Neural cell (in vitro differentiated cells): ENCODE results near the gene NF1. TPM values are rescaled to one million over a fixed set of nuclear protein-coding genes. Genes with fewer than 3 reads are reported as not detected.

Experiments
- H2AFZ ChIP-seq: fragments of 200-600, 300-800 bp; sonication (generic), shearing (Covaris generic); 2 replicates; pipeline ENCODE4 v1.6.0; 2014; ENCODE audit warnings: low read depth, mild to moderate bottlenecking, antibody characterized with exemption, low read length, moderate library complexity
- H3F3A ChIP-seq: fragments of 200-600 bp; shearing (Covaris generic); 2 replicates; pipeline ENCODE4 v1.6.1; 2016; ENCODE audit warnings: mild to moderate bottlenecking, moderate library complexity, mixed read lengths, antibody characterized with exemption, low read length; ENCODE audit not compliant: insufficient read depth, poor library complexity, severe bottlenecking
- H3K27ac ChIP-seq: fragments of 200-600, 300-800 bp; sonication (generic), shearing (Covaris generic); 2 replicates; pipeline ENCODE4 v1.5.1; 2014; ENCODE audit warnings: mild to moderate bottlenecking, low read length, moderate library complexity
- H3K27me3 ChIP-seq: fragments of 300-800, 200-600 bp; sonication (generic), shearing (Covaris generic); 2 replicates; pipeline ENCODE4 v1.6.0; 2014; ENCODE audit warnings: mild to moderate bottlenecking, low read depth, low read length, moderate library complexity; ENCODE audit not compliant: insufficient read depth
- H3K36me3 ChIP-seq: fragments of 300-800, 200-600 bp; sonication (generic), shearing (Covaris generic); 2 replicates; pipeline ENCODE4 v1.5.1; 2014; ENCODE audit warnings: mild to moderate bottlenecking, antibody characterized with exemption, low read length, moderate library complexity; ENCODE audit not compliant: insufficient read depth
- H3K4me2 ChIP-seq: fragments of 300-800, 200-600 bp; sonication (generic), shearing (Covaris generic); 2 replicates; pipeline ENCODE4 v1.6.0; 2014; ENCODE audit warnings: mild to moderate bottlenecking, low read length
- H3K4me3 ChIP-seq: fragments of 300-800, 200-600 bp; sonication (generic), shearing (Covaris generic); 2 replicates; pipeline ENCODE4 v1.5.1; 2014; ENCODE audit warnings: mild to moderate bottlenecking, low read length, moderate library complexity
- H3K79me2 ChIP-seq: fragments of 200-600 bp; shearing (Covaris generic); replicated peaks from 2 replicates; pipeline ENCODE4 v1.6.0; 2014; ENCODE audit warnings: mild to moderate bottlenecking, low read length, moderate library complexity; ENCODE audit not compliant: insufficient read depth
- H3K9ac ChIP-seq: fragments of 300-800, 200-600 bp; sonication (generic), shearing (Covaris generic); 2 replicates; pipeline ENCODE4 v1.6.1; 2016; ENCODE audit warnings: mild to moderate bottlenecking, low read length, mixed read lengths
- H3K9me2 ChIP-seq: fragments of 200-600 bp; shearing (Covaris generic); 2 replicates; pipeline ENCODE4 v1.6.1; 2016; ENCODE audit warnings: mild to moderate bottlenecking, low read length, mixed read lengths; ENCODE audit not compliant: insufficient read depth
- H3K9me3 ChIP-seq: fragments of 200-600, 300-800 bp; sonication (generic), shearing (Covaris generic); 2 replicates; pipeline ENCODE4 v1.6.1; 2016; ENCODE audit warnings: mild to moderate bottlenecking, mixed run types, low read length, moderate library complexity, mixed read lengths
- H4K20me1 ChIP-seq: fragments of 200-600 bp; shearing (Covaris generic); 2 replicates; pipeline ENCODE4 v1.6.1; 2016; ENCODE audit warnings: mild to moderate bottlenecking, mixed run types; ENCODE audit not compliant: insufficient read depth
- CTCF ChIP-seq: fragments of 450-650 bp; IDR thresholded peaks from 2 replicates; pipeline ENCODE4 v1.5.1; 2014; ENCODE audit warnings: antibody characterized with exemption, mild to moderate bottlenecking, moderate library complexity; ENCODE audit not compliant: poor library complexity, severe bottlenecking
- EP300 ChIP-seq: fragments of 450-650 bp; conservative IDR thresholded peaks from 2 replicates; pipeline ENCODE4 v1.6.1; 2014; ENCODE audit warnings: antibody characterized with exemption, mild to moderate bottlenecking, moderate library complexity; ENCODE audit not compliant: poor library complexity, severe bottlenecking
- EZH2 ChIP-seq: fragments of 200-600, 300-800 bp; shearing (Covaris generic), sonication (generic); IDR thresholded peaks from 2 replicates; pipeline ENCODE4 v1.6.1; 2014; ENCODE audit warnings: antibody characterized with exemption, low read length, borderline replicate concordance, mild to moderate bottlenecking; ENCODE audit not compliant: insufficient read depth, poor library complexity, severe bottlenecking
- MXI1 ChIP-seq: fragments of 450-650 bp; conservative IDR thresholded peaks from 2 replicates; pipeline ENCODE4 v1.6.1; 2014; ENCODE audit warnings: antibody characterized with exemption, mild to moderate bottlenecking; ENCODE audit not compliant: poor library complexity, severe bottlenecking
- POLR2AphosphoS5 ChIP-seq: IDR thresholded peaks from 2 replicates; pipeline ENCODE4 v1.6.1; 2012
- RAD21 ChIP-seq: fragments of 450-650 bp; conservative IDR thresholded peaks from 2 replicates; pipeline ENCODE4 v1.6.1; 2014; ENCODE audit warnings: antibody characterized with exemption, mild to moderate bottlenecking, moderate library complexity
- REST ChIP-seq: IDR thresholded peaks from 2 replicates; pipeline ENCODE4 v1.6.1; 2012; ENCODE audit warnings: borderline replicate concordance
- SMC3 ChIP-seq: fragments of 450-650 bp; conservative IDR thresholded peaks from 2 replicates; pipeline ENCODE4 v1.6.1; 2014; ENCODE audit warnings: antibody characterized with exemption, mild to moderate bottlenecking, moderate library complexity; ENCODE audit not compliant: poor library complexity
- TAF1 ChIP-seq: IDR thresholded peaks from 2 replicates; pipeline ENCODE4 v1.6.1; 2012; ENCODE audit warnings: low read depth
- polyA plus RNA-seq: library from polyadenylated mRNA; depleted of rRNA; stranded (reverse); fragments of >200 nt; gene quantifications from 2 replicates; pipeline ENCODE4 v1.2.3, GENCODE V29; 2014

Gene NF1
- polyA plus RNA-seq, 1 donor from 2014 or later, result 22.4 TPM

- no peaks in the 10 kb centered on the region for H3K79me2 ChIP-seq
- TF ChIP-seq POLR2AphosphoS5, result no peak
- H3K9me2 ChIP-seq, result no peaks in the 10 kb centered on the region
- no peaks in the 10 kb centered on the region for H3K27me3 ChIP-seq
- no peaks in the 10 kb centered on the region for H4K20me1 ChIP-seq
- H3K36me3 ChIP-seq, result peaks cover 20% of the 10 kb centered on the region
- H3K9ac ChIP-seq, result no peak overlapping the region
- H3F3A ChIP-seq, result no peaks in the 10 kb centered on the region
- H2AFZ ChIP-seq, result no peak overlapping the region
- no peak overlapping the region for H3K4me2 ChIP-seq
- H3K9me3 ChIP-seq, result no peaks in the 10 kb centered on the region
- no peak overlapping the region for H3K27ac ChIP-seq
- H3K4me3 ChIP-seq, result no peak overlapping the region
Measured at GRCh38 chr17:31274252-31274651, 179.5 kb downstream of the NF1 start.

GRCh38 chr17:31275116-31275515, 180.3 kb downstream of the NF1 start:
- no peak for TF ChIP-seq SMC3
- no peak for TF ChIP-seq REST
- no peak for TF ChIP-seq TAF1
- no peak for TF ChIP-seq POLR2AphosphoS5
- TF ChIP-seq RAD21, result no peak
- TF ChIP-seq EZH2, result no peak
- TF ChIP-seq EP300, result no peak
- no peak for TF ChIP-seq MXI1
- TF ChIP-seq CTCF, result no peak
- H3K9me2 ChIP-seq, result no peaks in the 10 kb centered on the region

GRCh38 chr17:31279401-31279800, 184.6 kb downstream of the NF1 start:
- Histone ChIP-seq H3K9me2 (no peaks in the 10 kb centered on the region), H3K4me2 (no peak overlapping the region), H2AFZ (no peak overlapping the region), H3F3A (no peaks in the 10 kb centered on the region), H3K36me3 (peaks cover 3% of the 10 kb centered on the region), H3K79me2 (no peaks in the 10 kb centered on the region), H4K20me1 (no peaks in the 10 kb centered on the region), H3K4me3 (no peak overlapping the region), H3K9me3 (no peaks in the 10 kb centered on the region), H3K9ac (no peak overlapping the region), H3K27me3 (no peaks in the 10 kb centered on the region), H3K27ac (no peak overlapping the region)
- no peak for TF ChIP-seq SMC3
- TF ChIP-seq REST, result no peak
- no peak for TF ChIP-seq TAF1
- TF ChIP-seq MXI1, result no peak
- TF ChIP-seq POLR2AphosphoS5, result no peak
- TF ChIP-seq EZH2, result no peak
- no peak for TF ChIP-seq CTCF
- TF ChIP-seq EP300, result no peak
- no peak for TF ChIP-seq RAD21

More at GRCh38 chr17:31275116-31275515, 180.3 kb downstream of the NF1 start:
- Histone ChIP-seq H3K79me2 (no peaks in the 10 kb centered on the region), H3K9ac (no peak overlapping the region), H3K36me3 (peaks cover 17% of the 10 kb centered on the region), H3K9me3 (no peaks in the 10 kb centered on the region), H3F3A (no peaks in the 10 kb centered on the region), H3K27me3 (no peaks in the 10 kb centered on the region), H3K4me3 (no peak overlapping the region), H4K20me1 (no peaks in the 10 kb centered on the region), H3K27ac (no peak overlapping the region), H3K4me2 (no peak overlapping the region), H2AFZ (no peak overlapping the region)
